SIG-M5 treated with dmso at 0.1 percent for 504 hours (cell line): ENCODE measurements around the gene ARHGAP10.

Source experiments
- DNase-seq: peaks from one replicate; lab custom pipeline; 2025; ENCODE audit not compliant: unreplicated experiment; lab: John Stamatoyannopoulos, UW

ARHGAP10 gene, protein sequence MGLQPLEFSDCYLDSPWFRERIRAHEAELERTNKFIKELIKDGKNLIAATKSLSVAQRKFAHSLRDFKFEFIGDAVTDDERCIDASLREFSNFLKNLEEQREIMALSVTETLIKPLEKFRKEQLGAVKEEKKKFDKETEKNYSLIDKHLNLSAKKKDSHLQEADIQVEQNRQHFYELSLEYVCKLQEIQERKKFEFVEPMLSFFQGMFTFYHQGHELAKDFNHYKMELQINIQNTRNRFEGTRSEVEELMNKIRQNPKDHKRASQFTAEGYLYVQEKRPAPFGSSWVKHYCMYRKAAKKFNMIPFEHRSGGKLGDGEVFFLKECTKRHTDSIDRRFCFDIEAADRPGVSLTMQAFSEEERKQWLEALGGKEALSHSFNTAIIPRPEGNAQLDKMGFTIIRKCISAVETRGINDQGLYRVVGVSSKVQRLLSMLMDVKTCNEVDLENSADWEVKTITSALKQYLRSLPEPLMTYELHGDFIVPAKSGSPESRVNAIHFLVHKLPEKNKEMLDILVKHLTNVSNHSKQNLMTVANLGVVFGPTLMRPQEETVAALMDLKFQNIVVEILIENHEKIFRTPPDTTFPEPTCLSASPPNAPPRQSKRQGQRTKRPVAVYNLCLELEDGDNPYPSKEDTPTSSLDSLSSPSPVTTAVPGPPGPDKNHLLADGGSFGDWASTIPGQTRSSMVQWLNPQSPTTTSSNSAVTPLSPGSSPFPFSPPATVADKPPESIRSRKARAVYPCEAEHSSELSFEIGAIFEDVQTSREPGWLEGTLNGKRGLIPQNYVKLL

GRCh38 chr4:147731580-147732517 lies at the start of gene ARHGAP10:
Gene ARHGAP10, plus strand, starts transcription at chr4:147732088. Its CDS starts 214 bp downstream, at chr4:147732302.
- peak; percentile 69 for DNase-seq

DNA sequence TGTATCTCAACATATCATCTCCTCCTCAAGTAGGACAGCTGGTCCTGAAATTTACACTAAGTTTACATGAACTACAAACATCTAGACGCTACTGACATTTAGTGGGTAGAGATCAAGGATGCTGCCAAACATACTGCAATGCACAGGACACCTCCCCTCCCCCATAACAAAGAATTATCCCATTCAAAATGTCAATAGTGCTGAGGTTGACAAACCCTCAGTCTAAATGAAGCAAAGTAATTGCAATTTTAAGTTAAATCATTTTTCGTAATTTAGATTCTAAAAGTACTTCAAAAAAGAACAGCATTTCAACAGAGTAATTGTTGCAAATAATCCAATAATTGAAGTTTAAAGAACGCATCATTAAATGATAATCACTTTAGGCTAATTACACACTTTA lies 49.1 kb upstream of the ARHGAP10 start:
- no peak for DNase-seq

DNA sequence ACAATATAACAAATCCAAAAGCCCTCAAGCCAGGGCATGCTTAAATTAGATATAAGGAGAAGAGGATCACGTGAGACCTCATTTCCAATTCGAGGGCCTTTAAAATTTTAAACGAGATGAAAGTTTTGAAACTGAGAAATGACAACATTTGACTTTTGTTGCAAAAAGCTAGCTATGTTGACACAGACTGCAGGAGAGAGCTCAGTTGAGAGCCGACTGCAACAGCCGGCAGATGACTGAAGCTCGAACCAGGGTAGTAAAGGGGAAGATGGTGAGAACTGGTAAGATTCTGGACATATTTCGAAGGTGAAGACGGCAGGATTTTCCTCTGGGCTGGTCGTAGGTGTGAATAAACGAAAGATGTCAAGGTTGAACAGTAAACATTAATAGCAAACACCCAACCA lies 48.7 kb upstream of the ARHGAP10 start:
- peak; percentile 57 for DNase-seq

GRCh38 chr4:147683717-147684700 lies 47.9 kb upstream of the ARHGAP10 start, which contains the start of gene PRMT9:
Gene PRMT9, minus strand, starts transcription at chr4:147684163. Its CDS starts 176 bp downstream, at chr4:147683987.
- peak; percentile 75 for DNase-seq

DNA sequence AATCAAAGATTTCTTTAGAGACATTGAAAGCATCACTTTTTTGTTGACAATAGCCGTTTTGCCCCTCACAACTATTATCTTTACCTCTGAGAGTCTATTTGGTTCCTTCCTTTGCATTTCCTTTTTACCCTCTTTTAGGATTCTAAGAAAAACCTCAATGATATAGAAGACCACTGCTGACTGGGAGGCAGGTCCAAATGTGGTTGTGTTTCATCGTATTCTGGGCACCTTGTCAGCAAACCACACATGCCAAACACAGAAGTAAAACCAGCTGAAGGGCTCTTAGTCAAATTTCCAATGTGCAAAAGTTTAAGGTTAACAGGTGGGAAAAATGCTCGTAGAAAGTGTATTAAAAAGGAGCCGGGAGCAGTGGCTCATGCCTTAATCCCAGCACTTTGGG lies 42.8 kb upstream of the ARHGAP10 start:
- DNase-seq, result no peak

GRCh38 chr4:147691820-147692219 lies 40.1 kb upstream of the ARHGAP10 start:
- no peak for DNase-seq

DNA sequence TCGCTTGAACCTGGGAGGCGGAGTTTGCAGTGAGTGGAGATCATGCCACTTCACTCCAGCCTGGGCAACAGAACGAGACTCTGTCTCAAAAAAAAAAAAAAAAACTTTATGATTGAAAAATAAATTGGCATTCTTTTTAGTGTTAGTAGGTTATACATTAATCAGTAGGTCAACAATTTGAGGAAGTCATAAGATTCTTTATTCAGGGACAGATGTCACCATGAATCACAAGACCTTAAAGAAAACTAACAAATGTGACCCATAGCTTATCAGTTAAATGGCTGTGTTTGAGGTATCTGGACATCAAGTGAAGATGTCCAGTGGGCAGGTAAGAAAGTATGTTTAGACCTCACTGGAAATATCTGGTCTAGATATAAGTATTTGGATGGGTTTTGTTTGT lies 38.7 kb upstream of the ARHGAP10 start:
- no peak for DNase-seq

DNA sequence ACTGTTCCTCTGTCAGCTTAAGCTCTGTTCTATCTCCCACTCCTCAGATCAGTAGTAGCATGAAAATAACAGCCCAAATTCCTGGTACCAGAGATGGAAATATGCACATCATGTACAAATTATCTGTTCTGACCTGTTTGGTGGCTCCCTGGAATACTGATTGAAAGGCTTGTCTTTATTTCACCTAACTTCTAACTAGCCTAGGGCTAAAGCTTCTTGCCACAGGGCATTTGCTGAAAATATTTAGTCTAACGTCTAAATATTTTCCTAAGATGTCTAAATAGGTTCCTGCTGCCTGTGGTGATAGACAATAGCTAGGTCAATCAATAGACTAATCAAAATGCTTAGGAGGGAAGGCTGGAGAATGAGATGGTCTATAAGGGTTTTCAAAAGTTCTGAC lies 35.0 kb upstream of the ARHGAP10 start:
- no peak for DNase-seq

- DNase-seq, result no peak
Measured at GRCh38 chr4:147704846-147705245, 27.0 kb upstream of the ARHGAP10 start.

GRCh38 chr4:147707892-147708672 lies 23.8 kb upstream of the ARHGAP10 start:
- peak; percentile 45 for DNase-seq

DNA sequence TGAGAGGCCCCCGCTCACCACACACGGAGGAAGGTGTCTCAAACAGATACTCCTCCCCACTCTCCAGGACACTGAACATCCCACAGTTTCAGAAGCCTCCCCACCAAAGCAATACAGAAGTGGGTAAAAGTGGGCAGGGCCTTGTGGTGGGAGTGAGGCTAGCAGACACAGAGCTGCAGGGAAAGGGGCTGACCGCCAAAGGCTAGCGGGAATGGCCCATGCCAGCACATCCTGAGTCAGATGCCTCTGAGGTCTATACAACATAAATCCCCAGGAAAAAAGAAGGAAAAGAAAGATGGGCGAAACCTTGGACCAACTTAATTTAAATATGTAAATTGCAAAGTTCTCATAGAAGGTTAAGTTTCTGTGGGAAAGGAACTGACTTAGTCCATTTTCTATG lies 21.9 kb upstream of the ARHGAP10 start:
- DNase-seq, result no peak

DNA sequence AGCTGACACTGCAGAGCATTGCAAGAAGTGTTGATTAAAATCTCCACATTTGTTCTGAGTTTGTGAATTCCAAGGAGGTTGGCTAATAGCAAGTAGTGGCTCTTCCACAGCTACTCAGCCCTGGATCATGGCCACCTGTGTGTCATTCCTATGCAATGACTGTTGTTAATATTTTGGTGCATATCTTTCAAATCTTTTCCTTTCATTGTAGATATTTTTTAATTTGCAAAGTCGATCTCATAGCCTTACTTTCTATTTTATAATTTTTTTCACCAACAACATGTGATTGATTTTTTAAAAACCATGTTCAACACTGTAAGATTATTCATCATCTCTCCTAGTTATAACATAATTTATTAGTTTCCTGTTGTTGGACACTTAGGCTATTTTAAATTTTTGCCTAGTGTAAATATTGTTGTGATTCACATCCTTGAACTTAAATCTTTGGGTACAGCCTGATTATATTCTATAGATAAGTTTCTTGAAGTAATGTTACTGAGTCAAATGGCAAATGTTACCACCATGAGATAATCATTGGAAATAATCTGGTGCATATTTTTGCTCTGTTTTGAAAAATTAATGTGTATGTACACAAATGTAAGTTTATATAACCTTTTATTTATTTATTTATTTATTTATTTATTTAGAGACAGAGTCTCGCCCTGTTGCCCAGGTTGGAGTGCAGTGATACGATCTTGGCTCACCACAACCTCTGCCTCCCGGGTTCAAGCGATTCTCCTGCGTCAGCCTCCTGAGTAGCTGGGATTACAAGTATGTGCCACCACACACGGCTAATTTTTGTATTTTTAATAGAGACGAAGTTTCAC lies 17.1 kb upstream of the ARHGAP10 start:
- DNase-seq, result no peak

DNA sequence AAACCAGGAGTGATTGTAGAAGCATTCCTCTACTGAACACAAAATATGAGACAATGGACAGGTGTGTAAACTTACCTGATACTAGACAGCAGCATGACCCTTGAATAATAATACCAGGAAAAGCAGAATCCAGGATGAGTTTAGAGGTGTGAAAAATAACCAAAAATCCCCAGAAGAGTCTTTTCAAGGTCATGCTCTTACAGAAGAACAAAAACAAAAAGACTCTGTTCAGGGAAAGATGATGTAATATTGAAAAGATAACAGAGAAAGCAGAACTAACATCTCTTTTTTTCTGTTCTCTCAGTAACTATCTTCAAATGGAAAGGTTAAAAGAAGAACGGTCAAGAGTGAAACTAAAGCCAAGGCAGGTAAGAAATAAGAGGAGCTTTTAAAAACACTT lies 14.0 kb upstream of the ARHGAP10 start:
- DNase-seq, result peak; percentile 22

- DNase-seq, result no peak
Measured at GRCh38 chr4:147723326-147723725, 8.6 kb upstream of the ARHGAP10 start.

- no peak for DNase-seq
Measured at GRCh38 chr4:147724468-147725201, 7.3 kb upstream of the ARHGAP10 start.

GRCh38 chr4:147725673-147726072 lies 6.2 kb upstream of the ARHGAP10 start:
- no peak for DNase-seq

- DNase-seq, result no peak
Measured at GRCh38 chr4:147727476-147728028, 4.3 kb upstream of the ARHGAP10 start.
